Measurements from ENCODE around the gene SMC5.
A peak's percentile ranks its signal among the peaks of the same experiment; 100 is the strongest.

Gene SMC5

GRCh38 chr9:70298245-70298771 lies 39.5 kb downstream of the SMC5 start:
- TF ChIP-seq CEBPB (IDR thresholded peaks at IDR 0.05) (no peak), TAF1 (IDR thresholded peaks at IDR 0.05; ENCODE audit: low read depth) (no peak), EGR1 (IDR thresholded peaks at IDR 0.05) (no peak), FOXM1 (IDR thresholded peaks at IDR 0.05; ENCODE audit: borderline replicate concordance, low read depth) (no peak), USF1 (IDR thresholded peaks at IDR 0.05) (no peak), EP300 (IDR thresholded peaks at IDR 0.05; ENCODE audit: borderline replicate concordance) (no peak), ZBTB7A (IDR thresholded peaks at IDR 0.05; ENCODE audit: low read depth) (no peak), TCF12 (IDR thresholded peaks at IDR 0.05; ENCODE audit: low read depth) (no peak), YY1 (IDR thresholded peaks at IDR 0.05; ENCODE audit: low read depth) (no peak), TEAD4 (IDR thresholded peaks at IDR 0.05) (no peak), NFIC (IDR thresholded peaks at IDR 0.05) (no peak), CREB1 (IDR thresholded peaks at IDR 0.05; ENCODE audit: low read depth) (no peak), RAD21 (IDR thresholded peaks at IDR 0.05; ENCODE audit: low read depth) (no peak)
- TF ChIP-seq, protein P1, sequence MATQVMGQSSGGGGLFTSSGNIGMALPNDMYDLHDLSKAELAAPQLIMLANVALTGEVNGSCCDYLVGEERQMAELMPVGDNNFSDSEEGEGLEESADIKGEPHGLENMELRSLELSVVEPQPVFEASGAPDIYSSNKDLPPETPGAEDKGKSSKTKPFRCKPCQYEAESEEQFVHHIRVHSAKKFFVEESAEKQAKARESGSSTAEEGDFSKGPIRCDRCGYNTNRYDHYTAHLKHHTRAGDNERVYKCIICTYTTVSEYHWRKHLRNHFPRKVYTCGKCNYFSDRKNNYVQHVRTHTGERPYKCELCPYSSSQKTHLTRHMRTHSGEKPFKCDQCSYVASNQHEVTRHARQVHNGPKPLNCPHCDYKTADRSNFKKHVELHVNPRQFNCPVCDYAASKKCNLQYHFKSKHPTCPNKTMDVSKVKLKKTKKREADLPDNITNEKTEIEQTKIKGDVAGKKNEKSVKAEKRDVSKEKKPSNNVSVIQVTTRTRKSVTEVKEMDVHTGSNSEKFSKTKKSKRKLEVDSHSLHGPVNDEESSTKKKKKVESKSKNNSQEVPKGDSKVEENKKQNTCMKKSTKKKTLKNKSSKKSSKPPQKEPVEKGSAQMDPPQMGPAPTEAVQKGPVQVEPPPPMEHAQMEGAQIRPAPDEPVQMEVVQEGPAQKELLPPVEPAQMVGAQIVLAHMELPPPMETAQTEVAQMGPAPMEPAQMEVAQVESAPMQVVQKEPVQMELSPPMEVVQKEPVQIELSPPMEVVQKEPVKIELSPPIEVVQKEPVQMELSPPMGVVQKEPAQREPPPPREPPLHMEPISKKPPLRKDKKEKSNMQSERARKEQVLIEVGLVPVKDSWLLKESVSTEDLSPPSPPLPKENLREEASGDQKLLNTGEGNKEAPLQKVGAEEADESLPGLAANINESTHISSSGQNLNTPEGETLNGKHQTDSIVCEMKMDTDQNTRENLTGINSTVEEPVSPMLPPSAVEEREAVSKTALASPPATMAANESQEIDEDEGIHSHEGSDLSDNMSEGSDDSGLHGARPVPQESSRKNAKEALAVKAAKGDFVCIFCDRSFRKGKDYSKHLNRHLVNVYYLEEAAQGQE (IDR thresholded peaks at IDR 0.05; ENCODE audit: low read depth): no peak
- TF ChIP-seq, protein P2, sequence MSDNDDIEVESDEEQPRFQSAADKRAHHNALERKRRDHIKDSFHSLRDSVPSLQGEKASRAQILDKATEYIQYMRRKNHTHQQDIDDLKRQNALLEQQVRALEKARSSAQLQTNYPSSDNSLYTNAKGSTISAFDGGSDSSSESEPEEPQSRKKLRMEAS (IDR thresholded peaks at IDR 0.05): no peak

GRCh38 chr9:70303268-70303667 lies 44.5 kb downstream of the SMC5 start:
- peak; percentile 72 for TF ChIP-seq CEBPB (IDR thresholded peaks at IDR 0.05)
- no peak for TF ChIP-seq TCF12 (IDR thresholded peaks at IDR 0.05; ENCODE audit: low read depth)
- no peak for TF ChIP-seq EP300 (IDR thresholded peaks at IDR 0.05; ENCODE audit: borderline replicate concordance)

DNA sequence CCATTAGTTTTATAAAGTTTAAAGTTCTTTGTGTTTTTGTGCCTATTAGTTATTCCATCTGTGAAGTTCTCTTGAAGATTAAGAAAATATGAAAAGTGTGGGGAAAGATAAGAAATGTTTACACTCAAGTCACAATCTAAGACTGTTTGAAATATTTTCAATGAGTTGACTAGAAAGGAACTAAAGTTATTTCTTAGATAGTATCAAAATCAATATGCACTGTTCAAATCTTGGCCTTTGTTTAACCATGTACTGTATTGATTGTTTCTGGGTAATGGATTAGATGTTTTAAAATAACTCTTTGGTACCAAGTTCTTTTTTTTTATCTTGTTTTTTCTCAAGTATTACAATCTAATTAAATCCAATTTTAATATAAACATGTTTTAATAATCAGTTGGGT lies 46.0 kb downstream of the SMC5 start:
- TF ChIP-seq FOXM1 (IDR thresholded peaks at IDR 0.05; ENCODE audit: borderline replicate concordance, low read depth) (no peak), CEBPB (IDR thresholded peaks at IDR 0.05) (no peak), USF1 (IDR thresholded peaks at IDR 0.05) (no peak), EGR1 (IDR thresholded peaks at IDR 0.05) (no peak)
- TF ChIP-seq, protein P1 (IDR thresholded peaks at IDR 0.05; ENCODE audit: low read depth): no peak

- TF ChIP-seq CREB1 (IDR thresholded peaks at IDR 0.05; ENCODE audit: low read depth) (no peak), RAD21 (IDR thresholded peaks at IDR 0.05; ENCODE audit: low read depth) (no peak), FOXM1 (IDR thresholded peaks at IDR 0.05; ENCODE audit: borderline replicate concordance, low read depth) (no peak), TAF1 (IDR thresholded peaks at IDR 0.05; ENCODE audit: low read depth) (no peak), TCF12 (IDR thresholded peaks at IDR 0.05; ENCODE audit: low read depth) (no peak)
Measured at GRCh38 chr9:70315389-70315788, 56.6 kb downstream of the SMC5 start.

DNA sequence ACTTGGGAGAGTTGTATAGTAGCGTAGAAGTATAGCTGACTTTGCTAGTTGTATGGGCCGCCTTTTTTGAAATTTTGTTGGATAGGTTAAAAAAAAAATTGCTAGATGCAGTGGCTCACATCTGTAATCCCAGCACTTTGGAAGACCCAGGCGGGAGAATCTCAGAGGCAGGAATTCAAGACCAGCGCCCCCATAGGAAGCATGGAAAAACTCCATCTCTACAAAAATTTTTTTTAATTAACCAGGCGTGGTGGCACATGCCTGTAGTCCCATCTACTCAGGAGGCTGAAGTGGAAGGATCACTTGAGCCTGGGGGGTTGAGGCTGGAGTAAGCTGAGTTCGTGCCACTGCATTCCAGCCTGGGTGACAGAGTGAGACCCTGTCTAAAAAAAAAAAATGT lies 59.2 kb downstream of the SMC5 start:
- TF ChIP-seq TEAD4 (IDR thresholded peaks at IDR 0.05) (no peak), YY1 (IDR thresholded peaks at IDR 0.05; ENCODE audit: low read depth) (no peak), CREB1 (IDR thresholded peaks at IDR 0.05; ENCODE audit: low read depth) (no peak), TCF12 (IDR thresholded peaks at IDR 0.05; ENCODE audit: low read depth) (no peak), USF1 (IDR thresholded peaks at IDR 0.05) (no peak), EGR1 (IDR thresholded peaks at IDR 0.05) (no peak)
- TF ChIP-seq, protein P1 (IDR thresholded peaks at IDR 0.05; ENCODE audit: low read depth): no peak
- TF ChIP-seq, protein P2 (IDR thresholded peaks at IDR 0.05): no peak

All from Ishikawa (cell line).